HCT116 (cell line): ENCODE results near the gene RUNX2. TPM values are rescaled to one million over a fixed set of nuclear protein-coding genes. Genes with fewer than 3 reads are reported as not detected.

Experiments used
- ATAC-seq: fragments of 200-7000 bp; cut with Tn5 transposase; 2 replicates; pipeline ENCODE4 v1.9.1; 2020; ENCODE audit warnings: mild to moderate bottlenecking, moderate library complexity
- BruUV-seq: library from RNA; stranded (reverse); fragments of 400-500 nt; replicated peaks from 2 replicates; lab custom pipeline; 2021; lab: Mats Ljungman, UMichigan
- CTCF ChIA-PET: fragments of 300-600 bp; sonication (Branson Sonifier 250); formaldehyde crosslinking; loops from one replicate; lab custom pipeline; 2021; ENCODE audit warnings: antibody characterized with exemption; lab: Charles Lee
- POLR2A ChIA-PET: fragments of 300-600, 350-600 bp; sonication (Branson Sonifier 250); formaldehyde crosslinking; loops from one replicate; lab custom pipeline; 2021; ENCODE audit warnings: antibody characterized with exemption; lab: Charles Lee
- RAD21 ChIA-PET, 2 experiments: fragments of 300-600 bp; sonication (Branson Sonifier 250); formaldehyde crosslinking; loops; one replicate each; lab custom pipeline; 2023; ENCODE audit warnings: low total read pairs in 2 of 2; ENCODE audit not compliant: uncharacterized antibody in 2 of 2, unreplicated experiment in 2 of 2, low non-redundant PET in 1 of 2; lab: Charles Lee
- DNase-seq: peaks from one replicate; pipeline ENCODE4 v3.0.0-alpha.2; 2010; ENCODE audit warnings: low read depth, low spot score
- H2AFZ ChIP-seq: fragments of 200-600 bp; shearing (Covaris generic), sonication (generic); 2 replicates; pipeline ENCODE4 v1.6.1; 2017; ENCODE audit warnings: low read depth, mixed run types, mixed read lengths, antibody characterized with exemption, low read length; ENCODE audit not compliant: poor library complexity, severe bottlenecking
- H3K27ac ChIP-seq: 2 replicates; pipeline ENCODE4 v1.5.1; 2012; ENCODE audit warnings: low read depth, low read length
- H3K27me3 ChIP-seq: fragments of 200-600 bp; sonication (generic); 2 replicates; pipeline ENCODE4 v1.6.1; 2016; ENCODE audit warnings: mixed run types, low read length, mixed read lengths; ENCODE audit not compliant: insufficient read depth
- H3K36me3 ChIP-seq, 2 experiments: fragments of 200-500 bp in 1 of 2; fragments of 200-600 bp in 1 of 2; sonication (Bioruptor generic) in 1 of 2; sonication (generic) in 1 of 2; 2 replicates each; pipeline versions ENCODE4 v1.5.1 to v1.6.1; 2014 to 2016; ENCODE audit warnings: low read length in 2 of 2, inconsistent platforms in 1 of 2, mixed read lengths in 1 of 2, mixed run types in 1 of 2; ENCODE audit not compliant: insufficient read depth in 2 of 2, control insufficient read depth in 1 of 2
- H3K4me1 ChIP-seq, 2 experiments: fragments of 200-600 bp in 1 of 2; sonication (generic) in 1 of 2; 2 replicates each; pipeline versions ENCODE4 v1.5.1 to v1.6.1; 2012 to 2017; ENCODE audit warnings: low read length in 2 of 2, inconsistent platforms in 1 of 2, mild to moderate bottlenecking in 1 of 2, mixed read lengths in 1 of 2, mixed run types in 1 of 2, moderate library complexity in 1 of 2; ENCODE audit not compliant: insufficient read depth in 2 of 2, control insufficient read depth in 1 of 2
- H3K4me2 ChIP-seq: fragments of 200-600 bp; sonication (generic); 2 replicates; pipeline ENCODE4 v1.6.1; 2017; ENCODE audit warnings: mixed run types, low read length, mixed read lengths
- H3K4me3 ChIP-seq, 2 experiments: fragments of 200-600 bp in 1 of 2; sonication (generic) in 1 of 2; replicated peaks in 1 of 2; 2 replicates each; pipeline ENCODE4 v1.5.1; 2011 to 2016; ENCODE audit warnings: low read length in 2 of 2, control low read depth in 1 of 2, low read depth in 1 of 2, mild to moderate bottlenecking in 1 of 2, mixed read lengths in 1 of 2, mixed run types in 1 of 2
- H3K79me2 ChIP-seq: fragments of 200-600 bp; sonication (generic); 2 replicates; pipeline ENCODE4 v1.6.1; 2017; ENCODE audit warnings: mild to moderate bottlenecking, mixed run types, low read length, moderate library complexity, mixed read lengths; ENCODE audit not compliant: insufficient read depth
- H3K9ac ChIP-seq: fragments of 200-600 bp; sonication (generic); 2 replicates; pipeline ENCODE4 v1.6.1; 2016; ENCODE audit warnings: low read length, mixed read lengths
- H3K9me2 ChIP-seq: fragments of 200-600 bp; sonication (generic), shearing (Covaris generic); 2 replicates; pipeline ENCODE4 v1.6.1; 2017; ENCODE audit warnings: mixed run types, mild to moderate bottlenecking, moderate library complexity; ENCODE audit not compliant: insufficient read depth
- H3K9me3 ChIP-seq, 2 experiments: fragments of 200-500 bp in 1 of 2; fragments of 200-600 bp in 1 of 2; sonication (Bioruptor generic) in 1 of 2; sonication (generic) in 1 of 2; 2 replicates each; pipeline ENCODE4 v1.6.1; 2014 to 2017; ENCODE audit warnings: low read length in 2 of 2, mixed read lengths in 2 of 2, inconsistent platforms in 1 of 2, low read depth in 1 of 2, mild to moderate bottlenecking in 1 of 2, mixed run types in 1 of 2, moderate library complexity in 1 of 2; ENCODE audit not compliant: control insufficient read depth in 1 of 2, insufficient read depth in 1 of 2
- H4K20me1 ChIP-seq: fragments of 200-600 bp; sonication (generic), shearing (Covaris generic); 2 replicates; pipeline ENCODE4 v1.6.1; 2017; ENCODE audit warnings: mixed run types, mild to moderate bottlenecking, moderate library complexity; ENCODE audit not compliant: insufficient read depth
- CBX3 ChIP-seq: IDR thresholded peaks from 2 replicates; pipeline ENCODE4 v1.6.1; 2012; ENCODE audit warnings: low read depth
- CEBPB ChIP-seq: IDR thresholded peaks from 2 replicates; pipeline ENCODE4 v1.6.1; 2012; ENCODE audit warnings: low read depth
- EGR1 ChIP-seq: IDR thresholded peaks from 2 replicates; pipeline ENCODE4 v1.6.1; 2012; ENCODE audit warnings: low read depth
- EZH2phosphoT487 ChIP-seq: fragments of 200-600 bp; IDR thresholded peaks from 2 replicates; pipeline ENCODE4 v1.6.1; 2018; ENCODE audit warnings: antibody characterized with exemption, borderline replicate concordance
- FOSL1 ChIP-seq: IDR thresholded peaks from 2 replicates; pipeline ENCODE4 v1.6.1; 2012; ENCODE audit warnings: low read depth
- JUND ChIP-seq: IDR thresholded peaks from 2 replicates; pipeline ENCODE4 v1.6.1; 2012
- POLR2A ChIP-seq: IDR thresholded peaks from 2 replicates; pipeline ENCODE4 v1.7.0; 2011; ENCODE audit warnings: borderline replicate concordance; ENCODE audit not compliant: insufficient read depth, insufficient read length; ENCODE audit errors: extremely low read depth
- POLR2AphosphoS5 ChIP-seq: IDR thresholded peaks from 2 replicates; pipeline ENCODE4 v1.6.1; 2011; ENCODE audit warnings: mild to moderate bottlenecking, low read depth, low read length, moderate library complexity
- RAD21 ChIP-seq: IDR thresholded peaks from 2 replicates; pipeline ENCODE4 v1.6.1; 2012; ENCODE audit warnings: low read depth, mild to moderate bottlenecking
- SRF ChIP-seq: IDR thresholded peaks from 2 replicates; pipeline ENCODE4 v1.6.1; 2012; ENCODE audit warnings: low read depth
- TCF7L2 ChIP-seq: IDR thresholded peaks from 2 replicates; pipeline ENCODE4 v1.7.0; 2011; ENCODE audit warnings: borderline replicate concordance, inconsistent platforms; ENCODE audit not compliant: insufficient read depth, insufficient read length; ENCODE audit errors: extremely low read depth
- ZNF274 ChIP-seq: fragments of 200-500 bp; sonication (Bioruptor generic); IDR thresholded peaks from 2 replicates; pipeline ENCODE4 v1.6.1; 2014; ENCODE audit warnings: mild to moderate bottlenecking, low read depth, low read length, inconsistent platforms
- intact Hi-C: fragments of 100-400 bp; cut with micrococcal nuclease; formaldehyde crosslinking; loops from 2 replicates; pipeline ENCODE4 v1.10.0; 2022
- total RNA-seq: library from RNA; stranded (reverse); gene quantifications from one replicate; pipeline ENCODE4 v1.2.1, GENCODE V29; 2021; ENCODE audit not compliant: unreplicated experiment
- TF ChIP-seq, protein P1 (sequence below), 3 experiments: fragments of 200-600 bp in 1 of 3; sonication (generic) in 1 of 3; IDR thresholded peaks in 2 of 3; conservative IDR thresholded peaks in 1 of 3; 2 replicates each; pipeline ENCODE4 v1.5.1; 2012 to 2017; ENCODE audit warnings: low read depth in 2 of 3, low read length in 2 of 3, antibody characterized with exemption in 1 of 3, borderline replicate concordance in 1 of 3, control low read depth in 1 of 3, mild to moderate bottlenecking in 1 of 3, mixed read lengths in 1 of 3, mixed run types in 1 of 3, moderate library complexity in 1 of 3; ENCODE audit not compliant: insufficient read depth in 1 of 3
- TF ChIP-seq, protein P2 (sequence below): IDR thresholded peaks from 2 replicates; pipeline ENCODE4 v1.6.1; 2012
- TF ChIP-seq, protein P3 (sequence below): IDR thresholded peaks from 2 replicates; pipeline ENCODE4 v1.6.1; 2012
- TF ChIP-seq, protein P4 (sequence below): IDR thresholded peaks from 2 replicates; pipeline ENCODE4 v1.6.1; 2011; ENCODE audit warnings: mild to moderate bottlenecking, low read length, moderate library complexity; ENCODE audit not compliant: insufficient replicate concordance; ENCODE audit errors: extremely low read depth

Gene RUNX2
- total RNA-seq, 1 experiment from 2014 or later, result 1.1 TPM

DNA sequence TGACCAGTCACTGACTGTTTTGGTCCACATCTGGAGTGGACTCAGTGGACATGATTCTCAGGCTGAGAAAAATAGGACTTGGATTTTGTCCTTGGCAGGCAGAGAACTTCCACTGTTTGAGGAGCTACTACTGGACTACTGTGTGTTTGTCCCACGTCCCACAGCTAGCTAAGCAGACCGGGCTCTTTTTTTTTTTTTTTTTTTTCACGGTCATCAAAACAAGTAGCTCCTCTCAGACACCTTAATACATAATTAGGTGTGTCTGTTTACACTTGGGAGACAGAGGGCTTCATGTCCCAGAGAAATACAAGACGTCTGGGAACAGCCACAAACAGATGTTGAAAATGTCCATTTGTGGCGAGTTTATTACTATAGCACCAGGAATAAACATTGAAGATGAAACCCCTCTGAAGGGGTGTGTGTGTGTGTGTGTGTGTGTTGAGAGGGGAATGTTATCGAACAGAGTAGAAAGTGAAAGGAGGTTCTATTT lies 204.6 kb downstream of the RUNX2 start:
- no peaks in the 10 kb centered on the region for H4K20me1 ChIP-seq
- no peak overlapping the region for H3K4me3 ChIP-seq
- H3K9ac ChIP-seq, result no peak overlapping the region
- H3K79me2 ChIP-seq, result no peaks in the 10 kb centered on the region
- no TSS peak for BruUV-seq
- no peak for ATAC-seq
- intact Hi-C loops, result no loop called here
- no peak for DNase-seq
- H3K9me2 ChIP-seq, result no peaks in the 10 kb centered on the region
- ChIA-PET RAD21 (no interaction called here), CTCF (no interaction called here), POLR2A (no interaction called here)
- no peak overlapping the region for H3K4me2 ChIP-seq
- no peak overlapping the region for H2AFZ ChIP-seq
- no peaks in the 10 kb centered on the region for H3K9me3 ChIP-seq
- no peaks in the 10 kb centered on the region for H3K36me3 ChIP-seq
- no peaks in the 10 kb centered on the region for H3K4me1 ChIP-seq
- peaks cover 17% of the 10 kb centered on the region; the same call in 1 of the 2 replicates for H3K27me3 ChIP-seq
- H3K27ac ChIP-seq, result no peak overlapping the region
- no peak for TF ChIP-seq RAD21
- TF ChIP-seq, protein P1, sequence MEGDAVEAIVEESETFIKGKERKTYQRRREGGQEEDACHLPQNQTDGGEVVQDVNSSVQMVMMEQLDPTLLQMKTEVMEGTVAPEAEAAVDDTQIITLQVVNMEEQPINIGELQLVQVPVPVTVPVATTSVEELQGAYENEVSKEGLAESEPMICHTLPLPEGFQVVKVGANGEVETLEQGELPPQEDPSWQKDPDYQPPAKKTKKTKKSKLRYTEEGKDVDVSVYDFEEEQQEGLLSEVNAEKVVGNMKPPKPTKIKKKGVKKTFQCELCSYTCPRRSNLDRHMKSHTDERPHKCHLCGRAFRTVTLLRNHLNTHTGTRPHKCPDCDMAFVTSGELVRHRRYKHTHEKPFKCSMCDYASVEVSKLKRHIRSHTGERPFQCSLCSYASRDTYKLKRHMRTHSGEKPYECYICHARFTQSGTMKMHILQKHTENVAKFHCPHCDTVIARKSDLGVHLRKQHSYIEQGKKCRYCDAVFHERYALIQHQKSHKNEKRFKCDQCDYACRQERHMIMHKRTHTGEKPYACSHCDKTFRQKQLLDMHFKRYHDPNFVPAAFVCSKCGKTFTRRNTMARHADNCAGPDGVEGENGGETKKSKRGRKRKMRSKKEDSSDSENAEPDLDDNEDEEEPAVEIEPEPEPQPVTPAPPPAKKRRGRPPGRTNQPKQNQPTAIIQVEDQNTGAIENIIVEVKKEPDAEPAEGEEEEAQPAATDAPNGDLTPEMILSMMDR (IDR thresholded peaks at IDR 0.05 in 2 of 3, conservative IDR thresholded peaks at IDR 0.05 in 1 of 3; ENCODE audit: borderline replicate concordance in 1 of 3, insufficient read depth in 1 of 3, low read depth in 2 of 3, low read length in 2 of 3), result no peak
- no peak for TF ChIP-seq CBX3
- no peak for TF ChIP-seq EZH2phosphoT487
- TF ChIP-seq, protein P2, sequence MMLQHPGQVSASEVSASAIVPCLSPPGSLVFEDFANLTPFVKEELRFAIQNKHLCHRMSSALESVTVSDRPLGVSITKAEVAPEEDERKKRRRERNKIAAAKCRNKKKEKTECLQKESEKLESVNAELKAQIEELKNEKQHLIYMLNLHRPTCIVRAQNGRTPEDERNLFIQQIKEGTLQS, result no peak
- no peak for TF ChIP-seq JUND
- TF ChIP-seq ZNF274, result no peak
- TF ChIP-seq, protein P3, sequence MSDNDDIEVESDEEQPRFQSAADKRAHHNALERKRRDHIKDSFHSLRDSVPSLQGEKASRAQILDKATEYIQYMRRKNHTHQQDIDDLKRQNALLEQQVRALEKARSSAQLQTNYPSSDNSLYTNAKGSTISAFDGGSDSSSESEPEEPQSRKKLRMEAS, result no peak

DNA sequence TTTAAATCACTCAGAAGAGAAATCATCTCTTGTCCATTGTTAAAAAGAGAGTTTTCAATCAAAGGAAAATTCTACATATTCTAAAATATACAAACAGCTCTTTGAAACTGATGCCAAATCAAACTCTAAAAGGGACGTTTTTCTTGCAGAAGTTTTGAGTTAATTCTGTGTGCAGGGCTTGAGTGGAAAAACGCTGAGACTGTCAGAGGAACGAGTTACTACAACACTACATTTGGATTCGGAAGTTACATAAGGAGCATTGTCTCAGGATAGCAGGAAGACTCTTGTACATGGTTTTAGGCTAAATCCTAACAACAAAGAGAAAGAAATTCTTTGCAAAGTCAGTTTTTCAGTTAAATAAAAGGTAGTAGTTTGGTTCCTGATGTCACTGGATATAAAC lies 205.3 kb downstream of the RUNX2 start:
- RAD21 ChIA-PET, result no interaction called here
- POLR2A ChIA-PET, result no interaction called here
- ATAC-seq (no peak), DNase-seq (no peak)
- H3K9me3 ChIP-seq, result no peaks in the 10 kb centered on the region
- no peaks in the 10 kb centered on the region for H3K79me2 ChIP-seq
- intact Hi-C loops, result no loop called here
- no peaks in the 10 kb centered on the region for H4K20me1 ChIP-seq
- peaks cover 17% of the 10 kb centered on the region; the same call in 1 of the 2 replicates for H3K27me3 ChIP-seq
- no peaks in the 10 kb centered on the region for H3K4me1 ChIP-seq
- no peak overlapping the region for H3K4me2 ChIP-seq
- no peaks in the 10 kb centered on the region for H3K36me3 ChIP-seq
- H2AFZ ChIP-seq, result no peak overlapping the region
- no peak overlapping the region for H3K9ac ChIP-seq
- CTCF ChIA-PET, result no interaction called here
- H3K27ac ChIP-seq, result no peak overlapping the region
- H3K9me2 ChIP-seq, result no peaks in the 10 kb centered on the region
- no TSS peak for BruUV-seq
- no peak overlapping the region for H3K4me3 ChIP-seq
- TF ChIP-seq ZNF274 (no peak), CEBPB (no peak), RAD21 (no peak), TCF7L2 (no peak), EGR1 (no peak), POLR2AphosphoS5 (no peak), SRF (no peak), FOSL1 (no peak), POLR2A (no peak)
- TF ChIP-seq, protein P4, sequence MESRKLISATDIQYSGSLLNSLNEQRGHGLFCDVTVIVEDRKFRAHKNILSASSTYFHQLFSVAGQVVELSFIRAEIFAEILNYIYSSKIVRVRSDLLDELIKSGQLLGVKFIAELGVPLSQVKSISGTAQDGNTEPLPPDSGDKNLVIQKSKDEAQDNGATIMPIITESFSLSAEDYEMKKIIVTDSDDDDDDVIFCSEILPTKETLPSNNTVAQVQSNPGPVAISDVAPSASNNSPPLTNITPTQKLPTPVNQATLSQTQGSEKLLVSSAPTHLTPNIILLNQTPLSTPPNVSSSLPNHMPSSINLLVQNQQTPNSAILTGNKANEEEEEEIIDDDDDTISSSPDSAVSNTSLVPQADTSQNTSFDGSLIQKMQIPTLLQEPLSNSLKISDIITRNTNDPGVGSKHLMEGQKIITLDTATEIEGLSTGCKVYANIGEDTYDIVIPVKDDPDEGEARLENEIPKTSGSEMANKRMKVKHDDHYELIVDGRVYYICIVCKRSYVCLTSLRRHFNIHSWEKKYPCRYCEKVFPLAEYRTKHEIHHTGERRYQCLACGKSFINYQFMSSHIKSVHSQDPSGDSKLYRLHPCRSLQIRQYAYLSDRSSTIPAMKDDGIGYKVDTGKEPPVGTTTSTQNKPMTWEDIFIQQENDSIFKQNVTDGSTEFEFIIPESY, result no peak
- TF ChIP-seq, protein P3, result no peak
- TF ChIP-seq, protein P2, result no peak
